ENCODE measurements around the gene ITIH4. TPM values are rescaled to one million over a fixed set of nuclear protein-coding genes. Genes with fewer than 3 reads are reported as not detected.

ITIH4 gene
- total RNA-seq, 1 donor from 2014 or later = 6.3 TPM

DNA sequence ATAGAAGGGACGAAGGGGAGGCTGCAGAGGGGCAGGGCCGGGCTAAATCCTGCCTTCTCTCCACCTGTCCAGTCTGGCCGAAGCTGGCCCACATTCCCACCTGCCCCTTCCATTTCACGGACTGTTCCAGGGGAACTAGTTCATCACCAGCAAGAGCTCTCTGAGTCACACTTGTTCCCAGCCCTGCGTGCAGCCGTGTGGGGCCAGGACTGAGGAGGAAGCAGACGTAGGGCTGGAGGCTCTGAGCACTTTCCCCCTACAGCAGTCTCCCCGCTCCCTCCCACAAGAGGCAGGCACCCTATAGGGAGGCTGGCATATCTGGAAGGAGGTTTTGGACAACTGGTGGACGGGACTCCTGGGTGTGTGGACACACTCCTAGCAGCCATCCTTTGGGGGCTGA lies 3.0 kb downstream of the ITIH4 start:
- no peak overlapping the region for H3K4me3 Mint-ChIP-seq
- H3K9me3 Mint-ChIP-seq = no peaks in the 10 kb centered on the region
- no peak for DNase-seq (ENCODE audit: low read depth, low spot score)
- TF ChIP-seq, protein P1, sequence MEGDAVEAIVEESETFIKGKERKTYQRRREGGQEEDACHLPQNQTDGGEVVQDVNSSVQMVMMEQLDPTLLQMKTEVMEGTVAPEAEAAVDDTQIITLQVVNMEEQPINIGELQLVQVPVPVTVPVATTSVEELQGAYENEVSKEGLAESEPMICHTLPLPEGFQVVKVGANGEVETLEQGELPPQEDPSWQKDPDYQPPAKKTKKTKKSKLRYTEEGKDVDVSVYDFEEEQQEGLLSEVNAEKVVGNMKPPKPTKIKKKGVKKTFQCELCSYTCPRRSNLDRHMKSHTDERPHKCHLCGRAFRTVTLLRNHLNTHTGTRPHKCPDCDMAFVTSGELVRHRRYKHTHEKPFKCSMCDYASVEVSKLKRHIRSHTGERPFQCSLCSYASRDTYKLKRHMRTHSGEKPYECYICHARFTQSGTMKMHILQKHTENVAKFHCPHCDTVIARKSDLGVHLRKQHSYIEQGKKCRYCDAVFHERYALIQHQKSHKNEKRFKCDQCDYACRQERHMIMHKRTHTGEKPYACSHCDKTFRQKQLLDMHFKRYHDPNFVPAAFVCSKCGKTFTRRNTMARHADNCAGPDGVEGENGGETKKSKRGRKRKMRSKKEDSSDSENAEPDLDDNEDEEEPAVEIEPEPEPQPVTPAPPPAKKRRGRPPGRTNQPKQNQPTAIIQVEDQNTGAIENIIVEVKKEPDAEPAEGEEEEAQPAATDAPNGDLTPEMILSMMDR (conservative IDR thresholded peaks at IDR 0.05) = no peak
- H3K4me1 Mint-ChIP-seq = peaks cover 3% of the 10 kb centered on the region
- no peaks in the 10 kb centered on the region for H3K36me3 Mint-ChIP-seq (ENCODE audit: low read depth)
- H3K27me3 Mint-ChIP-seq (ENCODE audit: low read depth) = no peaks in the 10 kb centered on the region
- H3K27ac Mint-ChIP-seq (ENCODE audit: unreplicated experiment) = no peak overlapping the region

GRCh38 chr3:52824037-52824436 lies 6.4 kb downstream of the ITIH4 start:
- Mint-ChIP-seq H3K36me3 (ENCODE audit: low read depth) (no peaks in the 10 kb centered on the region), H3K4me1 (no peaks in the 10 kb centered on the region), H3K4me3 (no peak overlapping the region), H3K27ac (ENCODE audit: unreplicated experiment) (no peak overlapping the region), H3K9me3 (no peaks in the 10 kb centered on the region), H3K27me3 (ENCODE audit: low read depth) (no peaks in the 10 kb centered on the region)
- TF ChIP-seq, protein P1 (conservative IDR thresholded peaks at IDR 0.05) = no peak
- no peak for DNase-seq (ENCODE audit: low read depth, low spot score)

DNA sequence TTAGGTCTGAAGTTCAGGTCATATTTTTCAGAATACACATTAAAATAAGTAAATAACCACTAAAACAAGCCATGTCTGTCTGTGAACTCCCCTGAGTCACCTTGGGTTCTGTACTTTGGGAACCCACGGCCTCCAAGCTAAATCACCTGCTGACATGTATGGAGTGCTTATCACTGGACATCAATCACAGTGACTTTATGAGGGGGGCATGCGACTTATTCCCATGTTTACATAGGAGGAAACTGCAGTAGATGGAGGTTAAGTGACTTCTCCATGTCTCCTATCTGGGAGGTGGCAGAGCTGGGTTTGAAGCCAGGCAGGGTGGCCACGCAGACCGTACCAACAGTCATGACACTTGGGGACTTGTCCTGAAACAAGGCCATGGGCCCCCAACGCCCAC lies 8.1 kb downstream of the ITIH4 start:
- no peaks in the 10 kb centered on the region for H3K36me3 Mint-ChIP-seq (ENCODE audit: low read depth)
- H3K9me3 Mint-ChIP-seq = no peaks in the 10 kb centered on the region
- H3K4me1 Mint-ChIP-seq = no peaks in the 10 kb centered on the region
- H3K27ac Mint-ChIP-seq (ENCODE audit: unreplicated experiment) = no peak overlapping the region
- TF ChIP-seq, protein P1 (conservative IDR thresholded peaks at IDR 0.05) = no peak
- H3K27me3 Mint-ChIP-seq (ENCODE audit: low read depth) = no peaks in the 10 kb centered on the region
- no peak overlapping the region for H3K4me3 Mint-ChIP-seq
- DNase-seq (ENCODE audit: low read depth, low spot score) = no peak

GRCh38 chr3:52820736-52821135 lies 9.7 kb downstream of the ITIH4 start:
- H3K36me3 Mint-ChIP-seq (ENCODE audit: low read depth) = no peaks in the 10 kb centered on the region
- TF ChIP-seq, protein P1 (conservative IDR thresholded peaks at IDR 0.05) = peak; percentile 61
- no peaks in the 10 kb centered on the region for H3K9me3 Mint-ChIP-seq
- peak; percentile 38 for DNase-seq (ENCODE audit: low read depth, low spot score)
- no peaks in the 10 kb centered on the region for H3K4me1 Mint-ChIP-seq
- no peak overlapping the region for H3K4me3 Mint-ChIP-seq
- H3K27ac Mint-ChIP-seq (ENCODE audit: unreplicated experiment) = no peak overlapping the region
- H3K27me3 Mint-ChIP-seq (ENCODE audit: low read depth) = no peaks in the 10 kb centered on the region

DNA sequence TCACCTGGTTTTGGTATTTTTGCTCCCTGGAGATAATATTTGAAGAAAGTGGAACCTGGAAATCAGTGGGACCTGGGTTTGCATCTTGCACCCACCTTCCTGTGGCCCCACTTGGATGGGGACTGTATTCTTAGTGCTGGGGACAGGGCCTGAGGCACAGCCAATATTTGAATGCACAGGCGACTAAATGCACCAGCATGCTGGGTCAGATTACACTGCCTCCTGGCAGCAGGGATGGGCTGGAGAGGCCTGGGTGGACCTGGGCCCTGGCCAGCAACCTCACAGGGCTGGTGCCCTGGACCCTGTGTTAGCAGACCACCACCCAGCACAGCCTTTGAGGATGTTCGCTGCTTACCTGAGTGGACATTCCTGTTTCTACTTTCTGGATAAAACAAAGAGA lies 10.5 kb downstream of the ITIH4 start:
- no peaks in the 10 kb centered on the region for H3K27me3 Mint-ChIP-seq (ENCODE audit: low read depth)
- H3K4me1 Mint-ChIP-seq = no peaks in the 10 kb centered on the region
- peak overlapping the region; percentile 57 for H3K27ac Mint-ChIP-seq (ENCODE audit: unreplicated experiment)
- no peaks in the 10 kb centered on the region for H3K36me3 Mint-ChIP-seq (ENCODE audit: low read depth)
- no peak for DNase-seq (ENCODE audit: low read depth, low spot score)
- TF ChIP-seq, protein P1 (conservative IDR thresholded peaks at IDR 0.05) = no peak
- H3K4me3 Mint-ChIP-seq = no peak overlapping the region
- no peaks in the 10 kb centered on the region for H3K9me3 Mint-ChIP-seq

- DNase-seq (ENCODE audit: low read depth, low spot score) = no peak
Observed at GRCh38 chr3:52817860-52818259, 12.6 kb downstream of the ITIH4 start.

More at GRCh38 chr3:52817860-52818259, 12.6 kb downstream of the ITIH4 start:
- H3K9me3 Mint-ChIP-seq = no peaks in the 10 kb centered on the region
- H3K36me3 Mint-ChIP-seq (ENCODE audit: low read depth) = no peaks in the 10 kb centered on the region
- no peaks in the 10 kb centered on the region for H3K4me1 Mint-ChIP-seq
- peak overlapping the region; percentile 35 for H3K27ac Mint-ChIP-seq (ENCODE audit: unreplicated experiment)
- H3K4me3 Mint-ChIP-seq = no peak overlapping the region
- no peaks in the 10 kb centered on the region for H3K27me3 Mint-ChIP-seq (ENCODE audit: low read depth)
- TF ChIP-seq, protein P1 (conservative IDR thresholded peaks at IDR 0.05) = no peak

Measured in neural crest cell (in vitro differentiated cells).